ENCODE data around the gene BCR. TPM values are rescaled to one million over a fixed set of nuclear protein-coding genes. Genes with fewer than 3 reads are reported as not detected.
A peak's percentile ranks its signal among the peaks of the same experiment; 100 is the strongest.

BCR gene
- total RNA-seq, 2 donors from 2014 or later, result 102 to 172 TPM

- no peaks in the 10 kb centered on the region for H3K27me3 Mint-ChIP-seq (ENCODE audit: insufficient read depth)
- H3K9me3 Mint-ChIP-seq, result no peaks in the 10 kb centered on the region
- peaks cover 4% of the 10 kb centered on the region for H3K9me3 ChIP-seq (ENCODE audit: control insufficient read depth, low read length)
- WGBS, 2 experiments (ENCODE audit: insufficient coverage in 1 of 2, insufficient read length in 1 of 2), result 93 to 98% methylated on average over 7 to 11 of the region's 11 CpGs
- DNase-seq, result no peak
- H3K27ac ChIP-seq (ENCODE audit: low read depth, low read length), result no peak overlapping the region
- H3K9ac ChIP-seq (ENCODE audit: extremely low read depth, low read length, poor library complexity, severe bottlenecking), result no peak overlapping the region
- H3K36me3 ChIP-seq (ENCODE audit: control insufficient read depth, insufficient read depth, low read length), result peaks cover under 1% of the 10 kb centered on the region
- no peak overlapping the region for H3K4me3 Mint-ChIP-seq
- peaks cover 43% of the 10 kb centered on the region for H3K4me1 ChIP-seq (ENCODE audit: control insufficient read depth, insufficient read depth, low read length)
- H3K27ac Mint-ChIP-seq, result no peak overlapping the region
- peaks cover 84% of the 10 kb centered on the region for H3K4me1 Mint-ChIP-seq
- H3K4me3 ChIP-seq (ENCODE audit: low read length), result no peak overlapping the region
- peaks cover 13% of the 10 kb centered on the region for H3K36me3 Mint-ChIP-seq (ENCODE audit: low read depth)
- TF ChIP-seq, protein P1, sequence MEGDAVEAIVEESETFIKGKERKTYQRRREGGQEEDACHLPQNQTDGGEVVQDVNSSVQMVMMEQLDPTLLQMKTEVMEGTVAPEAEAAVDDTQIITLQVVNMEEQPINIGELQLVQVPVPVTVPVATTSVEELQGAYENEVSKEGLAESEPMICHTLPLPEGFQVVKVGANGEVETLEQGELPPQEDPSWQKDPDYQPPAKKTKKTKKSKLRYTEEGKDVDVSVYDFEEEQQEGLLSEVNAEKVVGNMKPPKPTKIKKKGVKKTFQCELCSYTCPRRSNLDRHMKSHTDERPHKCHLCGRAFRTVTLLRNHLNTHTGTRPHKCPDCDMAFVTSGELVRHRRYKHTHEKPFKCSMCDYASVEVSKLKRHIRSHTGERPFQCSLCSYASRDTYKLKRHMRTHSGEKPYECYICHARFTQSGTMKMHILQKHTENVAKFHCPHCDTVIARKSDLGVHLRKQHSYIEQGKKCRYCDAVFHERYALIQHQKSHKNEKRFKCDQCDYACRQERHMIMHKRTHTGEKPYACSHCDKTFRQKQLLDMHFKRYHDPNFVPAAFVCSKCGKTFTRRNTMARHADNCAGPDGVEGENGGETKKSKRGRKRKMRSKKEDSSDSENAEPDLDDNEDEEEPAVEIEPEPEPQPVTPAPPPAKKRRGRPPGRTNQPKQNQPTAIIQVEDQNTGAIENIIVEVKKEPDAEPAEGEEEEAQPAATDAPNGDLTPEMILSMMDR (conservative IDR thresholded peaks at IDR 0.05), result no peak
- H3K27me3 ChIP-seq (ENCODE audit: control insufficient read depth, insufficient read depth, low read length, poor library complexity, severe bottlenecking), result no peaks in the 10 kb centered on the region
Observed at GRCh38 chr22:23222033-23222792, 41.9 kb downstream of the BCR start.

GRCh38 chr22:23222793-23223568 lies 42.7 kb downstream of the BCR start:
- Histone ChIP-seq H3K36me3 (ENCODE audit: control insufficient read depth, insufficient read depth, low read length) (peaks cover 8% of the 10 kb centered on the region), H3K9me3 (ENCODE audit: control insufficient read depth, low read length) (peaks cover 12% of the 10 kb centered on the region), H3K4me3 (ENCODE audit: low read length) (no peak overlapping the region), H3K9ac (ENCODE audit: extremely low read depth, low read length, poor library complexity, severe bottlenecking) (no peak overlapping the region), H3K27ac (ENCODE audit: low read depth, low read length) (no peak overlapping the region), H3K4me1 (ENCODE audit: control insufficient read depth, insufficient read depth, low read length) (peaks cover 40% of the 10 kb centered on the region), H3K27me3 (ENCODE audit: control insufficient read depth, insufficient read depth, low read length, poor library complexity, severe bottlenecking) (no peaks in the 10 kb centered on the region)
- H3K9me3 Mint-ChIP-seq, result peaks cover 7% of the 10 kb centered on the region
- TF ChIP-seq, protein P1 (conservative IDR thresholded peaks at IDR 0.05), result no peak
- no peak overlapping the region for H3K27ac Mint-ChIP-seq
- 93 to 100% methylated on average over 2 to 4 of the region's 4 CpGs for WGBS, 2 experiments (ENCODE audit: insufficient coverage in 1 of 2, insufficient read length in 1 of 2)
- no peaks in the 10 kb centered on the region for H3K27me3 Mint-ChIP-seq (ENCODE audit: insufficient read depth)
- DNase-seq, result no peak
- H3K36me3 Mint-ChIP-seq (ENCODE audit: low read depth), result peaks cover 21% of the 10 kb centered on the region
- peaks cover 77% of the 10 kb centered on the region for H3K4me1 Mint-ChIP-seq
- H3K4me3 Mint-ChIP-seq, result no peak overlapping the region

GRCh38 chr22:23223569-23224317 lies 43.4 kb downstream of the BCR start:
- H3K27ac ChIP-seq (ENCODE audit: low read depth, low read length), result no peak overlapping the region
- 91 to 92% methylated on average over 10 to 12 of the region's 12 CpGs for WGBS, 2 experiments (ENCODE audit: insufficient coverage in 1 of 2, insufficient read length in 1 of 2)
- Mint-ChIP-seq H3K36me3 (ENCODE audit: low read depth) (peaks cover 28% of the 10 kb centered on the region), H3K9me3 (peaks cover 15% of the 10 kb centered on the region), H3K27me3 (ENCODE audit: insufficient read depth) (no peaks in the 10 kb centered on the region), H3K27ac (peak overlapping the region; percentile 22), H3K4me1 (peaks cover 69% of the 10 kb centered on the region), H3K4me3 (no peak overlapping the region)
- H3K9me3 ChIP-seq (ENCODE audit: control insufficient read depth, low read length), result peaks cover 19% of the 10 kb centered on the region
- DNase-seq, result no peak
- TF ChIP-seq, protein P1 (conservative IDR thresholded peaks at IDR 0.05), result no peak
- no peak overlapping the region for H3K9ac ChIP-seq (ENCODE audit: extremely low read depth, low read length, poor library complexity, severe bottlenecking)
- peaks cover 9% of the 10 kb centered on the region for H3K36me3 ChIP-seq (ENCODE audit: control insufficient read depth, insufficient read depth, low read length)
- peaks cover 34% of the 10 kb centered on the region for H3K4me1 ChIP-seq (ENCODE audit: control insufficient read depth, insufficient read depth, low read length)
- no peak overlapping the region for H3K4me3 ChIP-seq (ENCODE audit: low read length)
- no peaks in the 10 kb centered on the region for H3K27me3 ChIP-seq (ENCODE audit: control insufficient read depth, insufficient read depth, low read length, poor library complexity, severe bottlenecking)
